ENCODE measurements around the gene ZNF853.

ZNF853 gene

GRCh38 chr7:6636741-6637543 is 21.5 kb downstream of the ZNF853 start, which contains the start of gene ZNF316:
Gene ZNF316, plus strand, starts transcription at chr7:6637318. Its CDS starts 5,092 bp downstream, at chr7:6642410.
- peak; percentile 73 to 78 for DNase-seq (ENCODE audit: low spot score in 2 of 2)
- Mint-ChIP-seq H3K9me3 (peaks cover 1% of the 10 kb centered on the region), H3K36me3 (peaks cover 11% of the 10 kb centered on the region), H3K27ac (peak within 1 kb of the TSS; percentile 93), H3K27me3 (no peaks in the 10 kb centered on the region), H3K4me1 (peaks cover 25% of the 10 kb centered on the region), H3K4me3 (peak within 1 kb of the TSS; percentile 84)
- ATAC-seq (ENCODE audit: low read depth), result peak; percentile 76

- H3K27me3 Mint-ChIP-seq, result no peaks in the 10 kb centered on the region
- peak overlapping the region; percentile 84 for H3K4me3 Mint-ChIP-seq
- peak; percentile 63 to 64 for DNase-seq (ENCODE audit: low spot score in 2 of 2)
- peak; percentile 78 for ATAC-seq (ENCODE audit: low read depth)
- peaks cover 18% of the 10 kb centered on the region for H3K36me3 Mint-ChIP-seq
- H3K9me3 Mint-ChIP-seq, result peaks cover 1% of the 10 kb centered on the region
- H3K27ac Mint-ChIP-seq, result peak overlapping the region; percentile 93
- peaks cover 26% of the 10 kb centered on the region for H3K4me1 Mint-ChIP-seq
Observed at GRCh38 chr7:6637544-6638229, 22.3 kb downstream of the ZNF853 start.

DNA sequence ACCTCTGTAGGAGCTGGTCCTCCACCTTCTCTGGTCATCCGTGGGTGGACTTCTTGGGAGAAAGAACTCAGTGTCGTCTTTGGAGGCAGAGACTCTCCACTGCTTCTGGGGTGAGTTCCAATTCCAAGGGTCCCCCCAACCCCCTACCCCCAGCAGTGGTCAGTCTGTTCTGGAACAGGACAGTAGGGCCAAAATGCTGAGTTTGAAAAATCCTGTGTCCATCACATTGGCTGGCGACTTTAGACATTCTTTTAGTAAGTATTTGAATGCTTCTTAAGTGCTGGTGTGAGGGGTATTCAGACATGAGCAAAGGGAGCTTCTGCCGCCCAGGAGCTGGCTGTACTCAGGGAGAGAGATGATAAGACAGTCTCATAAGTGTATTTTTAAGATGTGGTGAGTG is 23.6 kb downstream of the ZNF853 start:
- H3K36me3 Mint-ChIP-seq, result peaks cover 22% of the 10 kb centered on the region
- no peak for ATAC-seq (ENCODE audit: low read depth)
- H3K4me1 Mint-ChIP-seq, result peaks cover 24% of the 10 kb centered on the region
- H3K4me3 Mint-ChIP-seq, result peak overlapping the region; percentile 84
- peaks cover under 1% of the 10 kb centered on the region for H3K9me3 Mint-ChIP-seq
- no peak for DNase-seq (ENCODE audit: low spot score in 2 of 2)
- peak overlapping the region; percentile 93 for H3K27ac Mint-ChIP-seq
- no peaks in the 10 kb centered on the region for H3K27me3 Mint-ChIP-seq

- Mint-ChIP-seq H3K4me3 (no peak overlapping the region), H3K4me1 (peaks cover 23% of the 10 kb centered on the region), H3K27me3 (no peaks in the 10 kb centered on the region), H3K36me3 (peaks cover 23% of the 10 kb centered on the region), H3K9me3 (no peaks in the 10 kb centered on the region), H3K27ac (peak overlapping the region; percentile 93)
- DNase-seq (ENCODE audit: low spot score in 2 of 2) (no peak), ATAC-seq (ENCODE audit: low read depth) (no peak)
Observed at GRCh38 chr7:6639627-6640026, 24.2 kb downstream of the ZNF853 start.

- DNase-seq (ENCODE audit: low spot score in 2 of 2), result no peak
- Mint-ChIP-seq H3K27ac (no peak overlapping the region), H3K4me3 (no peak overlapping the region), H3K9me3 (no peaks in the 10 kb centered on the region), H3K36me3 (peaks cover 23% of the 10 kb centered on the region), H3K4me1 (peaks cover 23% of the 10 kb centered on the region), H3K27me3 (no peaks in the 10 kb centered on the region)
- no peak for ATAC-seq (ENCODE audit: low read depth)
Observed at GRCh38 chr7:6640246-6640721, 24.9 kb downstream of the ZNF853 start.

- no peaks in the 10 kb centered on the region for H3K27me3 Mint-ChIP-seq
- peaks cover 23% of the 10 kb centered on the region for H3K36me3 Mint-ChIP-seq
- no peak overlapping the region for H3K4me3 Mint-ChIP-seq
- peaks cover 20% of the 10 kb centered on the region for H3K4me1 Mint-ChIP-seq
- no peaks in the 10 kb centered on the region for H3K9me3 Mint-ChIP-seq
- ATAC-seq (ENCODE audit: low read depth) (no peak), DNase-seq (ENCODE audit: low spot score in 2 of 2) (no peak)
- no peak overlapping the region for H3K27ac Mint-ChIP-seq
Observed at GRCh38 chr7:6641305-6642035, 26.1 kb downstream of the ZNF853 start.

- no peak overlapping the region for H3K4me3 Mint-ChIP-seq
- peaks cover 25% of the 10 kb centered on the region for H3K36me3 Mint-ChIP-seq
Observed at GRCh38 chr7:6642239-6642839, 26.9 kb downstream of the ZNF853 start.

GRCh38 chr7:6642861-6643640 is 27.6 kb downstream of the ZNF853 start:
- H3K36me3 Mint-ChIP-seq, result peaks cover 25% of the 10 kb centered on the region

More at GRCh38 chr7:6642239-6642839, 26.9 kb downstream of the ZNF853 start:
- Mint-ChIP-seq H3K27me3 (no peaks in the 10 kb centered on the region), H3K4me1 (peaks cover 18% of the 10 kb centered on the region), H3K27ac (peak overlapping the region; percentile 45), H3K9me3 (no peaks in the 10 kb centered on the region)
- DNase-seq (ENCODE audit: low spot score in 2 of 2) (no peak), ATAC-seq (ENCODE audit: low read depth) (no peak)

DNA sequence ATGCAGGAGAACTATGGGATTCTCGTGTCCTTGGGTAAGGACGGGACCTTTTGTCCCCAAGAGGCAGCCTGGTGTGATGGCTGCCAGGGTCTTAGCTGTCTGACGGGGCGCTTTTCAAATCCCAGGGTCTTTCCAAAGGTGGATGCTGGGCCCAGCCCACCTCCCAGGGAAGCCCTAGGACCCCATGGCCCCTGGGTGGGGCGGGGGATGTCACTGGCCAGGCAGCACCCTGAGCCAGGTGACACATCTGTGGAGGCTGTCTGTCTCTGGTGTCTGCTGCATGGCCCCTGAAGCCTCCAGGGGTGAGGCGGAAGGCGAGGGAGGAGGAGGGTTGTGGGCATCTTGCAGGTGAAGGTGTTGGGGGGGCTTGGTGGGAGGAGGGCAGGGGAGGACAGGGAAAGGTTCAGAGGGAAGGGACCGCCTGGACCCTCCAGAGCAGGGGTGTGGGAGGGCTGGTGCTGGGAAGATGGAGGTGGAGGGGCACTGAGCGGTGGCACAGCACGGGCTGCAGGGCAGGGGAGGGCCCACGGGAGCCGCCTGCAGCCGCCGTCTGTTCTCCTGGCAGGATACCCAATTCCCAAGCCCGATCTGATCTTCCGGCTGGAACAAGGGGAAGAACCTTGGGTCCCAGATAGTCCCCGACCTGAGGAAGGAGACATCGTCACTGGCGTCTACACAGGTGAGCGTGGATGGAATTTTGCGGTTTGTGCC is 28.7 kb downstream of the ZNF853 start:
- Mint-ChIP-seq H3K27ac (no peak overlapping the region), H3K27me3 (no peaks in the 10 kb centered on the region), H3K4me1 (peaks cover 9% of the 10 kb centered on the region), H3K9me3 (no peaks in the 10 kb centered on the region), H3K36me3 (peaks cover 28% of the 10 kb centered on the region), H3K4me3 (no peak overlapping the region)
- DNase-seq (ENCODE audit: low spot score in 2 of 2), result no peak
- ATAC-seq (ENCODE audit: low read depth), result no peak

More at GRCh38 chr7:6642861-6643640, 27.6 kb downstream of the ZNF853 start:
- DNase-seq (ENCODE audit: low spot score in 2 of 2), result no peak
- Mint-ChIP-seq H3K9me3 (no peaks in the 10 kb centered on the region), H3K4me3 (no peak overlapping the region), H3K27me3 (no peaks in the 10 kb centered on the region), H3K4me1 (peaks cover 15% of the 10 kb centered on the region), H3K27ac (no peak overlapping the region)
- no peak for ATAC-seq (ENCODE audit: low read depth)

- no peak overlapping the region for H3K4me3 Mint-ChIP-seq
- no peaks in the 10 kb centered on the region for H3K9me3 Mint-ChIP-seq
- no peak for ATAC-seq (ENCODE audit: low read depth)
- peaks cover 28% of the 10 kb centered on the region for H3K36me3 Mint-ChIP-seq
- no peak for DNase-seq (ENCODE audit: low spot score in 2 of 2)
- H3K4me1 Mint-ChIP-seq, result peaks cover 7% of the 10 kb centered on the region
- H3K27me3 Mint-ChIP-seq, result no peaks in the 10 kb centered on the region
- no peak overlapping the region for H3K27ac Mint-ChIP-seq
Observed at GRCh38 chr7:6644728-6645127, 29.3 kb downstream of the ZNF853 start.

DNA sequence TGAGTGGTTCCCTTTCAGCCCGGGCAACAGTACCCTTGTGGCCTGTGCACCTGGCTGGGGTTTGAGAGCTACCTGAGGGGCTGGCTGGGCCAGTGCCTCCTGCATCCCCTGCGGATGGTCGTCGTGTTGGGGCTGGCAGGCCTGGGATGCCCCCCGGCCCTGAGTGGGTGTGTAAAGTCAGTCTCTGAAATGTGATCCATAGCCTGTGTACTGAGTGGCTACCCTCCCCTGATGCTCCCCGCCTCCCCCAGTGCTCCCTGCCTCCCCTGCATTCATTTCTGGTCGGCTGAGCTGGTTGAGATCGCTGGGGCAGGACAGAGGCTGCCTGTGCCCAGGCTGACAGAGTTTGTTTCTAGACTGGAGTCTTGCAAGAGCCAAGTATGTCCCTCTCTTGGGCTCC is 31.1 kb downstream of the ZNF853 start:
- peaks cover 32% of the 10 kb centered on the region for H3K36me3 Mint-ChIP-seq
- H3K27me3 Mint-ChIP-seq, result no peaks in the 10 kb centered on the region
- ATAC-seq (ENCODE audit: low read depth) (no peak), DNase-seq (ENCODE audit: low spot score in 2 of 2) (no peak)
- H3K4me1 Mint-ChIP-seq, result peaks cover 3% of the 10 kb centered on the region
- no peak overlapping the region for H3K4me3 Mint-ChIP-seq
- H3K27ac Mint-ChIP-seq, result no peak overlapping the region
- no peaks in the 10 kb centered on the region for H3K9me3 Mint-ChIP-seq

- ATAC-seq (ENCODE audit: low read depth) (no peak), DNase-seq (ENCODE audit: low spot score in 2 of 2) (no peak)
- Mint-ChIP-seq H3K27me3 (no peaks in the 10 kb centered on the region), H3K27ac (no peak overlapping the region), H3K36me3 (peaks cover 28% of the 10 kb centered on the region), H3K9me3 (no peaks in the 10 kb centered on the region), H3K4me3 (no peak overlapping the region), H3K4me1 (no peaks in the 10 kb centered on the region)
Observed at GRCh38 chr7:6647080-6647479, 31.7 kb downstream of the ZNF853 start.

All from memory B cell (primary cell).